ENCODE measurements around the gene RPS6KA2. TPM values are rescaled to one million over a fixed set of nuclear protein-coding genes. Genes with fewer than 3 reads are reported as not detected.
A peak's percentile ranks its signal among the peaks of the same experiment; 100 is the strongest.

The RPS6KA2 gene
- total and polyA plus RNA-seq, 5 experiments from 2014 or later = 2.1 to 13.6 (median 4.8) TPM

GRCh38 chr6:166466178-166467122 lies 160.6 kb downstream of the RPS6KA2 start:
- Mint-ChIP-seq H3K4me3 (no peak overlapping the region), H3K4me1 (peaks cover 0 to 30% (median 0%) of the 10 kb centered on the region in 4 donors), H3K27me3 (no peaks in the 10 kb centered on the region), H3K9me3 (no peaks in the 10 kb centered on the region), H3K27ac (peak overlapping the region in 5 of 10 donors; percentile 1 to 85 (median 64)), H3K36me3 (no peaks in the 10 kb centered on the region)
- DNase-seq = peak in 1 of 10 donors; percentile 47
- POLR2A ChIA-PET = no interaction called here
- no peak for ATAC-seq

- Mint-ChIP-seq H3K9me3 (no peaks in the 10 kb centered on the region), H3K4me1 (peaks cover 0 to 30% (median 0%) of the 10 kb centered on the region in 4 donors), H3K27ac (peak overlapping the region in 4 of 10 donors; percentile 39 to 80 (median 56)), H3K27me3 (no peaks in the 10 kb centered on the region), H3K4me3 (no peak overlapping the region), H3K36me3 (no peaks in the 10 kb centered on the region)
- POLR2A ChIA-PET = no interaction called here
- ATAC-seq (no peak), DNase-seq (no peak)
Measured at GRCh38 chr6:166465671-166466087, 161.4 kb downstream of the RPS6KA2 start.

- no peaks in the 10 kb centered on the region for H3K9me3 Mint-ChIP-seq
- DNase-seq = no peak
- peaks cover 0 to 30% (median 0%) of the 10 kb centered on the region in 4 donors for H3K4me1 Mint-ChIP-seq
- no peak overlapping the region for H3K4me3 Mint-ChIP-seq
- POLR2A ChIA-PET = no interaction called here
- no peak for ATAC-seq
- H3K36me3 Mint-ChIP-seq = no peaks in the 10 kb centered on the region
- no peaks in the 10 kb centered on the region for H3K27me3 Mint-ChIP-seq
- no peak overlapping the region for H3K27ac Mint-ChIP-seq
Measured at GRCh38 chr6:166465003-166465399, 162.1 kb downstream of the RPS6KA2 start.

- DNase-seq (peak in 1 of 10 donors; percentile 13), ATAC-seq (no peak)
- Mint-ChIP-seq H3K27me3 (no peaks in the 10 kb centered on the region), H3K27ac (peak overlapping the region in 1 of 10 donors; percentile 11), H3K36me3 (no peaks in the 10 kb centered on the region), H3K9me3 (no peaks in the 10 kb centered on the region), H3K4me1 (peaks cover 0 to 30% (median 0%) of the 10 kb centered on the region in 4 donors), H3K4me3 (no peak overlapping the region)
- POLR2A ChIA-PET = no interaction called here
Measured at GRCh38 chr6:166464068-166465002, 162.7 kb downstream of the RPS6KA2 start.

GRCh38 chr6:166463359-166464067 lies 163.5 kb downstream of the RPS6KA2 start:
- Mint-ChIP-seq H3K27me3 (no peaks in the 10 kb centered on the region), H3K36me3 (peaks cover 0 to 2% (median 0%) of the 10 kb centered on the region in 3 donors), H3K4me1 (peaks cover 0 to 30% (median 0%) of the 10 kb centered on the region in 4 donors), H3K27ac (peak overlapping the region in 1 of 10 donors; percentile 54), H3K9me3 (peaks cover 0 to under 1% (median 0%) of the 10 kb centered on the region in 9 donors), H3K4me3 (no peak overlapping the region)
- POLR2A ChIA-PET = no interaction called here
- DNase-seq = peak in 1 of 10 donors; percentile 10
- no peak for ATAC-seq

GRCh38 chr6:166462461-166463135 lies 164.5 kb downstream of the RPS6KA2 start:
- DNase-seq (peak in 1 of 10 donors; percentile 32), ATAC-seq (no peak)
- H3K27ac Mint-ChIP-seq = peak overlapping the region in 1 of 10 donors; percentile 53
- POLR2A ChIA-PET = no interaction called here
- H3K9me3 Mint-ChIP-seq = peaks cover 0 to 9% (median 3%) of the 10 kb centered on the region in 9 donors
- H3K4me1 Mint-ChIP-seq = peaks cover 0 to 30% (median 0%) of the 10 kb centered on the region in 4 donors
- H3K27me3 Mint-ChIP-seq = no peaks in the 10 kb centered on the region
- peaks cover 0 to 7% (median 4%) of the 10 kb centered on the region in 3 donors for H3K36me3 Mint-ChIP-seq
- no peak overlapping the region for H3K4me3 Mint-ChIP-seq

- DNase-seq (peak in 1 of 10 donors; percentile 46), ATAC-seq (no peak)
- Mint-ChIP-seq H3K9me3 (peaks cover 0 to 10% (median 3%) of the 10 kb centered on the region in 9 donors), H3K36me3 (peaks cover 0 to 7% (median 4%) of the 10 kb centered on the region in 3 donors), H3K4me1 (peaks cover 0 to 30% (median 0%) of the 10 kb centered on the region in 4 donors), H3K27ac (peak overlapping the region in 2 of 10 donors; percentile 49 to 53), H3K27me3 (no peaks in the 10 kb centered on the region), H3K4me3 (no peak overlapping the region)
- POLR2A ChIA-PET = no interaction called here
Measured at GRCh38 chr6:166461821-166462460, 165.1 kb downstream of the RPS6KA2 start.

GRCh38 chr6:166460473-166461437 lies 166.3 kb downstream of the RPS6KA2 start:
- no peaks in the 10 kb centered on the region for H3K27me3 Mint-ChIP-seq
- peak in 1 of 10 donors; percentile 60 for DNase-seq
- H3K27ac Mint-ChIP-seq = no peak overlapping the region
- no peak overlapping the region for H3K4me3 Mint-ChIP-seq
- POLR2A ChIA-PET = no interaction called here
- H3K36me3 Mint-ChIP-seq = peaks cover 0 to 7% (median 4%) of the 10 kb centered on the region in 3 donors
- H3K4me1 Mint-ChIP-seq = peaks cover 0 to 24% (median 2%) of the 10 kb centered on the region in 4 donors
- H3K9me3 Mint-ChIP-seq = peaks cover 0 to 10% (median 3%) of the 10 kb centered on the region in 9 donors
- ATAC-seq = no peak

GRCh38 chr6:166459906-166460305 lies 167.1 kb downstream of the RPS6KA2 start:
- Mint-ChIP-seq H3K36me3 (peaks cover 0 to 7% (median 4%) of the 10 kb centered on the region in 3 donors), H3K27ac (no peak overlapping the region), H3K9me3 (peaks cover 0 to 10% (median 3%) of the 10 kb centered on the region in 9 donors), H3K4me3 (no peak overlapping the region), H3K27me3 (no peaks in the 10 kb centered on the region), H3K4me1 (peaks cover 0 to 17% (median 2%) of the 10 kb centered on the region in 4 donors)
- DNase-seq (peak in 1 of 10 donors; percentile 22), ATAC-seq (no peak)
- POLR2A ChIA-PET = no interaction called here

GRCh38 chr6:166459272-166459671 lies 167.8 kb downstream of the RPS6KA2 start:
- no peaks in the 10 kb centered on the region for H3K27me3 Mint-ChIP-seq
- ATAC-seq (no peak), DNase-seq (peak in 1 of 10 donors; percentile 45)
- H3K4me3 Mint-ChIP-seq = no peak overlapping the region
- H3K27ac Mint-ChIP-seq = no peak overlapping the region
- H3K36me3 Mint-ChIP-seq = peaks cover 0 to 7% (median 4%) of the 10 kb centered on the region in 3 donors
- peaks cover 0 to 17% (median 2%) of the 10 kb centered on the region in 4 donors for H3K4me1 Mint-ChIP-seq
- H3K9me3 Mint-ChIP-seq = peaks cover 0 to 10% (median 3%) of the 10 kb centered on the region in 9 donors
- POLR2A ChIA-PET = no interaction called here

All from naive thymus-derived CD8-positive, alpha-beta T cell (primary cell).